ENCODE data around the gene ICOSLG. TPM values are rescaled to one million over a fixed set of nuclear protein-coding genes. Genes with fewer than 3 reads are reported as not detected.
"Not testable (repeated sequence)": the region's sequence is repeated elsewhere in the genome, so short reads cannot be mapped to it uniquely, and the experiment has no call there.

The ICOSLG gene
- total RNA-seq, 5 donors from 2014 or later (not counting 1 experiment from before 2014, with no cell fraction given): 7.9 to 16.7 (median 10.1) TPM

DNA sequence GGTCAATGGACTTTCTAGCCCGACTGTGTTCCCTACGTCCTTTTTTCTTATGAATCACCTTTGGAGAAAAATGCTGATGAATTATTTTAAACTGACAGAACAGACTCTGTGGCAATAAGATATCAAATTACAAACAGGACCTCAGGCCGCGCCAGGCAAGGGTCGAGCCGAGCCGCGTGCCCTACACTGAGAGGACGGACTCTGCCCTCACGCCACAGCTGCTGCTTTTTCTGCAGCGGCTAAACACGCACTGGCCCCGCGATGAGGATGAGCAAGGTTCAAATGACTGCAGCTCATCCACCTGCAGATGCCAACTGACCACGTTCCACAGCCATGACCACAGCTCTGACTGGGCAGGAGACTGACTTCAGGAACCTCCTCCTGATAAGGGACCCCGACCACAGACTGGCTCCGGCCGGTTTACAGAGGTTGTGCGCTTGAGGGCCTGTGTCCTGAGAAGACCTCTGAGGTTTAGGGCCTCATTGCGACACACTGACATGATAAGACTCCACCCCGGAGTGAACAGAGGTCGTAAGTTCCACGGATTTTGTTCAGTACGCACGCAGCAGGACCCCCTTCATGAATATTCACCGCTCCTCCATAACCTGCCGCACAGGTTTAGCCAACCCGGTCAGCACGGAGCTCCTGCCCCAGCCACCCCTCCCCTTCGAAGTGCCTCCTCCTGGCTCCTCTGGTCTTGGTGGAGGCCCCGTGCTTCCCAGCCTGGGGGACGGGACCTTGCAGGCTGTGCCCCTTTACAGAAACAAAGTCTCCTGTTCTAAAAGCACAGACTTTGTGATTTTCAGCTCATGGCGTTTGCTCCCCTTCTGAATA is 8.7 kb upstream of the ICOSLG start:
- H3K36me3 ChIP-seq (ENCODE audit: control insufficient read depth in 2 of 2, extremely low read depth in 1 of 2, insufficient read depth in 1 of 2, low read length in 1 of 2); ATAC-seq (replicated peaks in 1 of 4); H3K27me3 Mint-ChIP-seq; H3K4me1 Mint-ChIP-seq; H3K9me3 Mint-ChIP-seq; H3K4me1 ChIP-seq (ENCODE audit: control insufficient read depth in 1 of 2, extremely low read depth in 1 of 2, insufficient read depth in 2 of 2, low read length in 2 of 2); POLR2A ChIA-PET; H3K27me3 ChIP-seq (replicated peaks in 1 of 2; ENCODE audit: control insufficient read depth in 2 of 2, extremely low read depth in 1 of 2, insufficient read depth in 2 of 2, low read length in 1 of 2); DNase-seq; H3K27ac Mint-ChIP-seq; H3K4me3 Mint-ChIP-seq; H3K9me3 ChIP-seq; CTCF ChIA-PET; H3K36me3 Mint-ChIP-seq; H3K4me3 ChIP-seq (ENCODE audit: control insufficient read depth in 1 of 2, extremely low read depth in 1 of 2, low read length in 1 of 2); H3K27ac ChIP-seq (ENCODE audit: low read length): not testable (repeated sequence)
- no CpG with 5 or more reads among the region's 33 CpGs for WGBS (ENCODE audit: insufficient coverage)

GRCh38 chr21:44247904-44248303 is 7.2 kb upstream of the ICOSLG start:
- H3K27ac ChIP-seq (ENCODE audit: low read length); H3K9me3 Mint-ChIP-seq; H3K9me3 ChIP-seq; ATAC-seq (replicated peaks in 1 of 4); H3K27me3 Mint-ChIP-seq; POLR2A ChIA-PET; H3K4me1 Mint-ChIP-seq; H3K4me3 Mint-ChIP-seq; H3K36me3 Mint-ChIP-seq; H3K27me3 ChIP-seq (replicated peaks in 1 of 2; ENCODE audit: control insufficient read depth in 2 of 2, extremely low read depth in 1 of 2, insufficient read depth in 2 of 2, low read length in 1 of 2); CTCF ChIA-PET; H3K27ac Mint-ChIP-seq; DNase-seq; H3K4me3 ChIP-seq (ENCODE audit: control insufficient read depth in 1 of 2, extremely low read depth in 1 of 2, low read length in 1 of 2); H3K4me1 ChIP-seq (ENCODE audit: control insufficient read depth in 1 of 2, extremely low read depth in 1 of 2, insufficient read depth in 2 of 2, low read length in 2 of 2); H3K36me3 ChIP-seq (ENCODE audit: control insufficient read depth in 2 of 2, extremely low read depth in 1 of 2, insufficient read depth in 1 of 2, low read length in 1 of 2): not testable (repeated sequence)
- WGBS (ENCODE audit: insufficient coverage): no CpG with 5 or more reads among the region's 17 CpGs

DNA sequence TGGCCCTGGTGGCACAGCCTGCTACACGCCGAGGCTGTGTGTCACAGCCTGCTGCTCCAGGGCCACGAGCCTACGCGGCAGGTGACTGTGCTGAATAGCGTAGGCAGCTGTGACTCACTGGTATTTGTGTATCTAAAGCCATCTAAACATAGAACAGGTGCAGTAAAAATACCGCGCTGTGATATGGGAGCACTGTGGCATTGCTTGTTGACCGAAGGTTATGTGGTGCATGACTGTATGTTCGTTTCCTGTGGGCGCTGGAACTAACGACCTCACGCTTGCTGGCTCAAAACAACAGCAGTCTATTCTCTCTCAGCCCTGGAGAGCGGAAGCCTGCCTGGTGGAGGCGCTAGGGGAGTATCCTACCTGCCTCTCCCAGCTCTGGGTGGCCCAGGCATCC is 3.2 kb upstream of the ICOSLG start:
- CTCF ChIA-PET; H3K27ac Mint-ChIP-seq; H3K27me3 ChIP-seq (replicated peaks in 1 of 2; ENCODE audit: control insufficient read depth in 2 of 2, extremely low read depth in 1 of 2, insufficient read depth in 2 of 2, low read length in 1 of 2); POLR2A ChIA-PET; H3K27me3 Mint-ChIP-seq; H3K27ac ChIP-seq (ENCODE audit: low read length); H3K4me1 ChIP-seq (ENCODE audit: control insufficient read depth in 1 of 2, extremely low read depth in 1 of 2, insufficient read depth in 2 of 2, low read length in 2 of 2); H3K4me3 ChIP-seq (ENCODE audit: control insufficient read depth in 1 of 2, extremely low read depth in 1 of 2, low read length in 1 of 2); DNase-seq; H3K4me1 Mint-ChIP-seq; H3K9me3 Mint-ChIP-seq; H3K4me3 Mint-ChIP-seq; H3K9me3 ChIP-seq; H3K36me3 Mint-ChIP-seq; H3K36me3 ChIP-seq (ENCODE audit: control insufficient read depth in 2 of 2, extremely low read depth in 1 of 2, insufficient read depth in 1 of 2, low read length in 1 of 2): not testable (repeated sequence)
- ATAC-seq (replicated peaks in 1 of 4): peak; percentile 72 to 79 (median 73)
- no CpG with 5 or more reads among the region's 15 CpGs for WGBS (ENCODE audit: insufficient coverage)

GRCh38 chr21:44241281-44241680 is 538 bp upstream of the ICOSLG start:
- H3K27me3 Mint-ChIP-seq; H3K27ac ChIP-seq (ENCODE audit: low read length); H3K9me3 Mint-ChIP-seq; DNase-seq; H3K9me3 ChIP-seq; H3K4me1 ChIP-seq (ENCODE audit: control insufficient read depth in 1 of 2, extremely low read depth in 1 of 2, insufficient read depth in 2 of 2, low read length in 2 of 2); H3K36me3 Mint-ChIP-seq; H3K27me3 ChIP-seq (replicated peaks in 1 of 2; ENCODE audit: control insufficient read depth in 2 of 2, extremely low read depth in 1 of 2, insufficient read depth in 2 of 2, low read length in 1 of 2); POLR2A ChIA-PET; H3K4me3 ChIP-seq (ENCODE audit: control insufficient read depth in 1 of 2, extremely low read depth in 1 of 2, low read length in 1 of 2); H3K4me3 Mint-ChIP-seq; H3K4me1 Mint-ChIP-seq; H3K36me3 ChIP-seq (ENCODE audit: control insufficient read depth in 2 of 2, extremely low read depth in 1 of 2, insufficient read depth in 1 of 2, low read length in 1 of 2); CTCF ChIA-PET; H3K27ac Mint-ChIP-seq: not testable (repeated sequence)
- peak; percentile 48 to 61 (median 52) for ATAC-seq (replicated peaks in 1 of 4)
- no CpG with 5 or more reads among the region's 27 CpGs for WGBS (ENCODE audit: insufficient coverage)

- H3K4me1 ChIP-seq (ENCODE audit: control insufficient read depth in 1 of 2, extremely low read depth in 1 of 2, insufficient read depth in 2 of 2, low read length in 2 of 2); H3K36me3 ChIP-seq (ENCODE audit: control insufficient read depth in 2 of 2, extremely low read depth in 1 of 2, insufficient read depth in 1 of 2, low read length in 1 of 2); H3K9me3 ChIP-seq; H3K27me3 ChIP-seq (replicated peaks in 1 of 2; ENCODE audit: control insufficient read depth in 2 of 2, extremely low read depth in 1 of 2, insufficient read depth in 2 of 2, low read length in 1 of 2); H3K36me3 Mint-ChIP-seq; DNase-seq; POLR2A ChIA-PET; H3K27me3 Mint-ChIP-seq; H3K27ac ChIP-seq (ENCODE audit: low read length); H3K4me3 Mint-ChIP-seq; H3K4me3 ChIP-seq (ENCODE audit: control insufficient read depth in 1 of 2, extremely low read depth in 1 of 2, low read length in 1 of 2); CTCF ChIA-PET; H3K4me1 Mint-ChIP-seq; H3K27ac Mint-ChIP-seq; H3K9me3 Mint-ChIP-seq: not testable (repeated sequence)
- WGBS (ENCODE audit: insufficient coverage): no CpG with 5 or more reads among the region's 46 CpGs
- peak in 2 of 4 experiments; percentile 4 to 9 for ATAC-seq (replicated peaks in 1 of 4)
Observed at GRCh38 chr21:44240353-44240752, 390 bp downstream of the ICOSLG start.

DNA sequence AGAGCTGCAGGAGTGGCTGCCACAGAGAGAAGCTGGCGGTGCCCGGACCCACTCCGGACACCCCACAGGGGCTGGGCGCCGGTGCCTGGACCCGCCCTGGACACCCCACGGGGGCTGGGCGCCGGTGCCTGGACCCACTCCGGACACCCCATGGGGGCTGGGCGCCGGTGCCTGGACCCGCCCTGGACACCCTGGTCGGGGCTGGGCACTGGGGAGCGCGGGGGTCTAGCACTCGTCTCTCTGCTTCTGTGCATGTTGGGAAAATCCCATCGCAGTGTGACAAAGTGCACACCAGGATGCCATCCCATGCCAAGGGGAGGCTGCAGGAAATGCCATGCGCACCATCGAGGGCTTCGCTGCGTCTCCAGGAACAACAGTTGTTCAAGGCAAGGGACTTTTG is 11.2 kb downstream of the ICOSLG start:
- H3K9me3 ChIP-seq; ATAC-seq (replicated peaks in 1 of 4); H3K9me3 Mint-ChIP-seq; H3K27ac ChIP-seq (ENCODE audit: low read length); H3K4me1 Mint-ChIP-seq; H3K27me3 ChIP-seq (replicated peaks in 1 of 2; ENCODE audit: control insufficient read depth in 2 of 2, extremely low read depth in 1 of 2, insufficient read depth in 2 of 2, low read length in 1 of 2); H3K36me3 Mint-ChIP-seq; H3K36me3 ChIP-seq (ENCODE audit: control insufficient read depth in 2 of 2, extremely low read depth in 1 of 2, insufficient read depth in 1 of 2, low read length in 1 of 2); H3K4me1 ChIP-seq (ENCODE audit: control insufficient read depth in 1 of 2, extremely low read depth in 1 of 2, insufficient read depth in 2 of 2, low read length in 2 of 2); CTCF ChIA-PET; H3K4me3 Mint-ChIP-seq; POLR2A ChIA-PET; H3K27ac Mint-ChIP-seq; DNase-seq; H3K27me3 Mint-ChIP-seq; H3K4me3 ChIP-seq (ENCODE audit: control insufficient read depth in 1 of 2, extremely low read depth in 1 of 2, low read length in 1 of 2): not testable (repeated sequence)
- no CpG with 5 or more reads among the region's 22 CpGs for WGBS (ENCODE audit: insufficient coverage)

- H3K36me3 ChIP-seq (ENCODE audit: control insufficient read depth in 2 of 2, extremely low read depth in 1 of 2, insufficient read depth in 1 of 2, low read length in 1 of 2); H3K27me3 ChIP-seq (replicated peaks in 1 of 2; ENCODE audit: control insufficient read depth in 2 of 2, extremely low read depth in 1 of 2, insufficient read depth in 2 of 2, low read length in 1 of 2); CTCF ChIA-PET; H3K27ac ChIP-seq (ENCODE audit: low read length); H3K4me1 ChIP-seq (ENCODE audit: control insufficient read depth in 1 of 2, extremely low read depth in 1 of 2, insufficient read depth in 2 of 2, low read length in 2 of 2); H3K4me3 ChIP-seq (ENCODE audit: control insufficient read depth in 1 of 2, extremely low read depth in 1 of 2, low read length in 1 of 2); H3K9me3 Mint-ChIP-seq; H3K36me3 Mint-ChIP-seq; H3K4me3 Mint-ChIP-seq; DNase-seq; H3K9me3 ChIP-seq; H3K27me3 Mint-ChIP-seq; H3K27ac Mint-ChIP-seq; ATAC-seq (replicated peaks in 1 of 4); POLR2A ChIA-PET; H3K4me1 Mint-ChIP-seq: not testable (repeated sequence)
- no CpG with 5 or more reads among the region's 13 CpGs for WGBS (ENCODE audit: insufficient coverage)
Observed at GRCh38 chr21:44228109-44228508, 12.6 kb downstream of the ICOSLG start.
